Measurements from ENCODE around the gene IRF9. TPM values are rescaled to one million over a fixed set of nuclear protein-coding genes. Genes with fewer than 3 reads are reported as not detected.
A peak's percentile ranks its signal among the peaks of the same experiment; 100 is the strongest.

The IRF9 gene
- total and polyA plus RNA-seq, 2 of the 13 experiments (the other 11 are each of a cell fraction or from before 2014, with no cell fraction given), result 14.9 to 49.7 TPM

- TF ChIP-seq, protein P1, sequence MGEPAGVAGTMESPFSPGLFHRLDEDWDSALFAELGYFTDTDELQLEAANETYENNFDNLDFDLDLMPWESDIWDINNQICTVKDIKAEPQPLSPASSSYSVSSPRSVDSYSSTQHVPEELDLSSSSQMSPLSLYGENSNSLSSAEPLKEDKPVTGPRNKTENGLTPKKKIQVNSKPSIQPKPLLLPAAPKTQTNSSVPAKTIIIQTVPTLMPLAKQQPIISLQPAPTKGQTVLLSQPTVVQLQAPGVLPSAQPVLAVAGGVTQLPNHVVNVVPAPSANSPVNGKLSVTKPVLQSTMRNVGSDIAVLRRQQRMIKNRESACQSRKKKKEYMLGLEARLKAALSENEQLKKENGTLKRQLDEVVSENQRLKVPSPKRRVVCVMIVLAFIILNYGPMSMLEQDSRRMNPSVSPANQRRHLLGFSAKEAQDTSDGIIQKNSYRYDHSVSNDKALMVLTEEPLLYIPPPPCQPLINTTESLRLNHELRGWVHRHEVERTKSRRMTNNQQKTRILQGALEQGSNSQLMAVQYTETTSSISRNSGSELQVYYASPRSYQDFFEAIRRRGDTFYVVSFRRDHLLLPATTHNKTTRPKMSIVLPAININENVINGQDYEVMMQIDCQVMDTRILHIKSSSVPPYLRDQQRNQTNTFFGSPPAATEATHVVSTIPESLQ (CRISPR knock-in tag; conservative IDR thresholded peaks at IDR 0.05), result peak; percentile 89; the same call in 1 of the 2 replicates
- TF ChIP-seq ZUFSP (CRISPR knock-in tag; IDR thresholded peaks at IDR 0.05; ENCODE audit: borderline replicate concordance), result no peak
- no peak for TF ChIP-seq ZNF446 (CRISPR knock-in tag; IDR thresholded peaks at IDR 0.05)
- no peak for TF ChIP-seq NFIC (IDR thresholded peaks at IDR 0.05; ENCODE audit: low read length)
- peak; percentile 98 for TF ChIP-seq ZNF253 (CRISPR knock-in tag; IDR thresholded peaks at IDR 0.05; ENCODE audit: borderline replicate concordance)
- TF ChIP-seq ZFYVE20 (CRISPR knock-in tag; IDR thresholded peaks at IDR 0.05; ENCODE audit: borderline replicate concordance, low read depth), result 0 out of 2 replicates have a peak, but pooled peaks have one; percentile 31
- TF ChIP-seq ZNF781 (CRISPR knock-in tag; IDR thresholded peaks at IDR 0.05; ENCODE audit: borderline replicate concordance, not compliant biosample characterization), result peak; percentile 29
- no peak for TF ChIP-seq MBNL3 (CRISPR knock-in tag; conservative IDR thresholded peaks at IDR 0.05)
- peak; percentile 45; the same call in 1 of the 2 replicates for TF ChIP-seq SNAPC2 (CRISPR knock-in tag; IDR thresholded peaks at IDR 0.05)
- no peak for TF ChIP-seq U2AF2 (IDR thresholded peaks at IDR 0.05; ENCODE audit: low read depth, low read length)
- no peak for TF ChIP-seq PLRG1 (conservative IDR thresholded peaks at IDR 0.05)
- no peak for TF ChIP-seq TCF12 (IDR thresholded peaks at IDR 0.05)
- peak; percentile 78 for TF ChIP-seq TCF12 (CRISPR knock-in tag; IDR thresholded peaks at IDR 0.05)
- TF ChIP-seq KLF12 (CRISPR knock-in tag; IDR thresholded peaks at IDR 0.05; ENCODE audit: borderline replicate concordance), result no peak; the same call in 1 of the 2 replicates
- TF ChIP-seq, protein P2, sequence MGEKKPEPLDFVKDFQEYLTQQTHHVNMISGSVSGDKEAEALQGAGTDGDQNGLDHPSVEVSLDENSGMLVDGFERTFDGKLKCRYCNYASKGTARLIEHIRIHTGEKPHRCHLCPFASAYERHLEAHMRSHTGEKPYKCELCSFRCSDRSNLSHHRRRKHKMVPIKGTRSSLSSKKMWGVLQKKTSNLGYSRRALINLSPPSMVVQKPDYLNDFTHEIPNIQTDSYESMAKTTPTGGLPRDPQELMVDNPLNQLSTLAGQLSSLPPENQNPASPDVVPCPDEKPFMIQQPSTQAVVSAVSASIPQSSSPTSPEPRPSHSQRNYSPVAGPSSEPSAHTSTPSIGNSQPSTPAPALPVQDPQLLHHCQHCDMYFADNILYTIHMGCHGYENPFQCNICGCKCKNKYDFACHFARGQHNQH (CRISPR knock-in tag; IDR thresholded peaks at IDR 0.05), result peak; percentile 97
- peak; percentile 77; the same call in 1 of the 2 replicates for TF ChIP-seq ZNF768 (CRISPR knock-in tag; IDR thresholded peaks at IDR 0.05)
- TF ChIP-seq ZNF607 (CRISPR knock-in tag; IDR thresholded peaks at IDR 0.05; ENCODE audit: borderline replicate concordance), result no peak
- TF ChIP-seq CC2D1A (CRISPR knock-in tag; IDR thresholded peaks at IDR 0.05), result peak; percentile 91; the same call in 1 of the 2 replicates
- no peak for TF ChIP-seq ZNF101 (CRISPR knock-in tag; IDR thresholded peaks at IDR 0.05; ENCODE audit: borderline replicate concordance, low read depth)
- TF ChIP-seq, protein P3, sequence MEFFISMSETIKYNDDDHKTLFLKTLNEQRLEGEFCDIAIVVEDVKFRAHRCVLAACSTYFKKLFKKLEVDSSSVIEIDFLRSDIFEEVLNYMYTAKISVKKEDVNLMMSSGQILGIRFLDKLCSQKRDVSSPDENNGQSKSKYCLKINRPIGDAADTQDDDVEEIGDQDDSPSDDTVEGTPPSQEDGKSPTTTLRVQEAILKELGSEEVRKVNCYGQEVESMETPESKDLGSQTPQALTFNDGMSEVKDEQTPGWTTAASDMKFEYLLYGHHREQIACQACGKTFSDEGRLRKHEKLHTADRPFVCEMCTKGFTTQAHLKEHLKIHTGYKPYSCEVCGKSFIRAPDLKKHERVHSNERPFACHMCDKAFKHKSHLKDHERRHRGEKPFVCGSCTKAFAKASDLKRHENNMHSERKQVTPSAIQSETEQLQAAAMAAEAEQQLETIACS (CRISPR knock-in tag; IDR thresholded peaks at IDR 0.05), result peak; percentile 43; the same call in 1 of the 2 replicates
- TF ChIP-seq, protein P4, sequence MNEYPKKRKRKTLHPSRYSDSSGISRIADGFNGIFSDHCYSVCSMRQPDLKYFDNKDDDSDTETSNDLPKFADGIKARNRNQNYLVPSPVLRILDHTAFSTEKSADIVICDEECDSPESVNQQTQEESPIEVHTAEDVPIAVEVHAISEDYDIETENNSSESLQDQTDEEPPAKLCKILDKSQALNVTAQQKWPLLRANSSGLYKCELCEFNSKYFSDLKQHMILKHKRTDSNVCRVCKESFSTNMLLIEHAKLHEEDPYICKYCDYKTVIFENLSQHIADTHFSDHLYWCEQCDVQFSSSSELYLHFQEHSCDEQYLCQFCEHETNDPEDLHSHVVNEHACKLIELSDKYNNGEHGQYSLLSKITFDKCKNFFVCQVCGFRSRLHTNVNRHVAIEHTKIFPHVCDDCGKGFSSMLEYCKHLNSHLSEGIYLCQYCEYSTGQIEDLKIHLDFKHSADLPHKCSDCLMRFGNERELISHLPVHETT (CRISPR knock-in tag; conservative IDR thresholded peaks at IDR 0.05), result peak; percentile 82
Measured at GRCh38 chr14:24141097-24141880, 19.8 kb upstream of the IRF9 start, which contains the start of gene EMC9 (continued).

Measured in HepG2 (cell line).